Gastrocnemius medialis (tissue), 4 donors: Measurements from ENCODE around the gene PTPRN2.

ENCODE experiments used
- CTCF ChIP-seq, 5 experiments: fragments of 450-650 bp in 3 of 5; fragments of 200-600 bp in 2 of 5; sonication (generic) in 2 of 5; IDR thresholded peaks in 4 of 5; conservative IDR thresholded peaks in 1 of 5; 1 replicate in 4 of 5; 2 replicates in 1 of 5; pipeline ENCODE4 v1.5.1; 2016 to 2019; ENCODE audit warnings: antibody characterized with exemption in 5 of 5, mild to moderate bottlenecking in 3 of 5, moderate library complexity in 3 of 5
- POLR2A ChIP-seq, 2 donors: fragments of 450-650 bp; IDR thresholded peaks; one replicate each; pipeline ENCODE4 v1.6.1; 2017; ENCODE audit warnings: antibody characterized with exemption in 2 of 2, mild to moderate bottlenecking in 2 of 2, moderate library complexity in 2 of 2

GRCh38 chr7:157972914-157973313, 614.7 kb downstream of the PTPRN2 start:
- TF ChIP-seq CTCF (IDR thresholded peaks at IDR 0.05 in 4 of 5, conservative IDR thresholded peaks at IDR 0.05 in 1 of 5) (no peak), POLR2A (IDR thresholded peaks at IDR 0.05) (no peak)
